ENCODE measurements around the gene EPHB6. TPM values are rescaled to one million over a fixed set of nuclear protein-coding genes. Genes with fewer than 3 reads are reported as not detected.

EPHB6 gene
- polyA plus RNA-seq, 1 of the 3 experiments (the other 2 are of a cell fraction), result 1.8 TPM

- Histone ChIP-seq H3F3A (replicated peaks; ENCODE audit: insufficient read depth) (no peaks in the 10 kb centered on the region), H2AFZ (ENCODE audit: low read depth) (no peak overlapping the region), H3K27me3 (ENCODE audit: insufficient read depth) (peaks cover 12% of the 10 kb centered on the region; the same call in 1 of the 2 replicates), H3K9ac (no peak overlapping the region), H3K9me3 (no peaks in the 10 kb centered on the region), H4K20me1 (ENCODE audit: insufficient read depth) (no peaks in the 10 kb centered on the region), H3K4me2 (no peak overlapping the region), H3K4me3 (ENCODE audit: low read depth in 2 of 2, low read length in 1 of 2) (no peak overlapping the region), H3K4me1 (ENCODE audit: control insufficient read depth in 1 of 2, insufficient read depth in 2 of 2, low read depth in 1 of 2, low read length in 1 of 2) (no peaks in the 10 kb centered on the region), H3K79me2 (ENCODE audit: insufficient read depth) (no peaks in the 10 kb centered on the region), H3K36me3 (replicated peaks in 1 of 2; ENCODE audit: control insufficient read depth in 1 of 2, insufficient read depth in 2 of 2, low read length in 1 of 2) (no peaks in the 10 kb centered on the region), H3K27ac (ENCODE audit: low read depth in 2 of 2, low read length in 1 of 2) (no peak overlapping the region), H3K9me2 (no peaks in the 10 kb centered on the region)
- CTCF ChIA-PET, result interaction anchor here (1.0 to 1.2 kb wide), 2 partner anchors 13 to 301 kb away, joined by 3 read pairs; no protein-coding TSS in a partner anchor
- no peak for DNase-seq
- TF ChIP-seq FOXJ3 (CRISPR knock-in tag; IDR thresholded peaks at IDR 0.05) (no peak), FOSL2 (IDR thresholded peaks at IDR 0.05; ENCODE audit: borderline replicate concordance, low read depth) (no peak), RXRA (IDR thresholded peaks at IDR 0.05; ENCODE audit: borderline replicate concordance, low read depth) (no peak), USF1 (IDR thresholded peaks at IDR 0.05; ENCODE audit: borderline replicate concordance, low read depth) (no peak), MXI1 (IDR thresholded peaks at IDR 0.05; ENCODE audit: low read depth, low read length) (no peak), TAF1 (IDR thresholded peaks at IDR 0.05; ENCODE audit: borderline replicate concordance, low read depth, low read length) (no peak), JUND (IDR thresholded peaks at IDR 0.05) (no peak), ELF1 (IDR thresholded peaks at IDR 0.05) (no peak), YY1 (IDR thresholded peaks at IDR 0.05; ENCODE audit: low read depth) (no peak), MEF2A (IDR thresholded peaks at IDR 0.05; ENCODE audit: borderline replicate concordance, low read depth) (no peak)
- TF ChIP-seq, protein P1, sequence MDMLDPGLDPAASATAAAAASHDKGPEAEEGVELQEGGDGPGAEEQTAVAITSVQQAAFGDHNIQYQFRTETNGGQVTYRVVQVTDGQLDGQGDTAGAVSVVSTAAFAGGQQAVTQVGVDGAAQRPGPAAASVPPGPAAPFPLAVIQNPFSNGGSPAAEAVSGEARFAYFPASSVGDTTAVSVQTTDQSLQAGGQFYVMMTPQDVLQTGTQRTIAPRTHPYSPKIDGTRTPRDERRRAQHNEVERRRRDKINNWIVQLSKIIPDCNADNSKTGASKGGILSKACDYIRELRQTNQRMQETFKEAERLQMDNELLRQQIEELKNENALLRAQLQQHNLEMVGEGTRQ (IDR thresholded peaks at IDR 0.05; ENCODE audit: borderline replicate concordance, low read depth, low read length), result no peak
- 6% methylated on average over 1 of the region's 1 CpG for WGBS (ENCODE audit: low lambda C conversion rate)
- POLR2A ChIA-PET, result no interaction called here
Observed at GRCh38 chr7:142914121-142914520, 59.2 kb downstream of the EPHB6 start.

GRCh38 chr7:142915315-142915714, 60.4 kb downstream of the EPHB6 start:
- no peak overlapping the region for H2AFZ ChIP-seq (ENCODE audit: low read depth)
- 32% methylated on average over 8 of the region's 8 CpGs for WGBS (ENCODE audit: low lambda C conversion rate)
- H3K27ac ChIP-seq (ENCODE audit: low read depth in 2 of 2, low read length in 1 of 2), result no peak overlapping the region
- H3K9me3 ChIP-seq, result no peaks in the 10 kb centered on the region
- no peaks in the 10 kb centered on the region for H3K79me2 ChIP-seq (ENCODE audit: insufficient read depth)
- H3K9me2 ChIP-seq, result no peaks in the 10 kb centered on the region
- POLR2A ChIA-PET, result no interaction called here
- H3K4me3 ChIP-seq (ENCODE audit: low read depth in 2 of 2, low read length in 1 of 2), result no peak overlapping the region
- H3K36me3 ChIP-seq (replicated peaks in 1 of 2; ENCODE audit: control insufficient read depth in 1 of 2, insufficient read depth in 2 of 2, low read length in 1 of 2), result no peaks in the 10 kb centered on the region
- DNase-seq, result no peak
- no peaks in the 10 kb centered on the region for H3K4me1 ChIP-seq (ENCODE audit: control insufficient read depth in 1 of 2, insufficient read depth in 2 of 2, low read depth in 1 of 2, low read length in 1 of 2)
- H3K9ac ChIP-seq, result no peak overlapping the region
- CTCF ChIA-PET, result interaction anchor here (0.8 to 2.0 kb wide), 5 partner anchors 9 to 49 kb away, joined by 3 to 6 read pairs (median 3); no protein-coding TSS in a partner anchor
- peaks cover 12% of the 10 kb centered on the region; the same call in 1 of the 2 replicates for H3K27me3 ChIP-seq (ENCODE audit: insufficient read depth)
- H3F3A ChIP-seq (replicated peaks; ENCODE audit: insufficient read depth), result no peaks in the 10 kb centered on the region
- no peak overlapping the region for H3K4me2 ChIP-seq
- no peaks in the 10 kb centered on the region for H4K20me1 ChIP-seq (ENCODE audit: insufficient read depth)
- TF ChIP-seq POLR2AphosphoS5 (IDR thresholded peaks at IDR 0.05; ENCODE audit: low read depth, low read length), result no peak
- TF ChIP-seq CHD2 (IDR thresholded peaks at IDR 0.05; ENCODE audit: low read length, partially characterized antibody), result no peak
- no peak for TF ChIP-seq FOSL2 (IDR thresholded peaks at IDR 0.05; ENCODE audit: borderline replicate concordance, low read depth)
- no peak for TF ChIP-seq RAD21 (IDR thresholded peaks at IDR 0.05; ENCODE audit: low read length)
- TF ChIP-seq, protein P1 (IDR thresholded peaks at IDR 0.05; ENCODE audit: borderline replicate concordance, low read depth, low read length), result no peak
- no peak for TF ChIP-seq MXI1 (IDR thresholded peaks at IDR 0.05; ENCODE audit: low read depth, low read length)
- TF ChIP-seq TAF1 (IDR thresholded peaks at IDR 0.05; ENCODE audit: borderline replicate concordance, low read depth, low read length), result no peak
- TF ChIP-seq TEAD4 (IDR thresholded peaks at IDR 0.05; ENCODE audit: borderline replicate concordance, insufficient read depth), result no peak
- TF ChIP-seq FOXM1 (IDR thresholded peaks at IDR 0.05; ENCODE audit: low read depth), result no peak
- TF ChIP-seq GATA2 (CRISPR knock-in tag; IDR thresholded peaks at IDR 0.05), result no peak
- no peak for TF ChIP-seq NRF1 (IDR thresholded peaks at IDR 0.05; ENCODE audit: low read depth, low read length)
- TF ChIP-seq SIN3A (IDR thresholded peaks at IDR 0.05; ENCODE audit: borderline replicate concordance, low read depth, low read length), result no peak
- no peak for TF ChIP-seq GABPA (IDR thresholded peaks at IDR 0.05; ENCODE audit: low read depth)
- TF ChIP-seq EZH2phosphoT487 (IDR thresholded peaks at IDR 0.05; ENCODE audit: borderline replicate concordance, low read depth), result no peak
- no peak for TF ChIP-seq ELF1 (IDR thresholded peaks at IDR 0.05)
- no peak for TF ChIP-seq FOXJ3 (CRISPR knock-in tag; IDR thresholded peaks at IDR 0.05)
- no peak for TF ChIP-seq USF1 (IDR thresholded peaks at IDR 0.05; ENCODE audit: borderline replicate concordance, low read depth)
